SU-DHL-6 (cell line): ENCODE measurements around the gene USP6NL.

Source experiments
- H2AFZ ChIP-seq: fragments of 200-600 bp; sonication (generic); 2 replicates; pipeline ENCODE4 v1.6.1; 2014; ENCODE audit warnings: low read depth, mild to moderate bottlenecking, moderate library complexity, mixed read lengths, antibody characterized with exemption, low read length; ENCODE audit not compliant: severe bottlenecking
- H3F3A ChIP-seq: fragments of 200-600 bp; shearing (Covaris generic); 2 replicates; pipeline ENCODE4 v1.6.0; 2016; ENCODE audit warnings: antibody characterized with exemption, mild to moderate bottlenecking; ENCODE audit not compliant: insufficient read depth
- H3K27ac ChIP-seq: fragments of 200-600 bp; sonication (generic); 2 replicates; pipeline ENCODE4 v1.5.1; 2016; ENCODE audit warnings: low read depth, mild to moderate bottlenecking, low read length, moderate library complexity, mixed read lengths
- H3K27me3 ChIP-seq: fragments of 200-600 bp; sonication (generic), shearing (Covaris generic); 2 replicates; pipeline ENCODE4 v1.6.0; 2014; ENCODE audit warnings: mild to moderate bottlenecking, low read length
- H3K36me3 ChIP-seq: fragments of 200-600 bp; sonication (generic); 2 replicates; pipeline ENCODE4 v1.6.1; 2014; ENCODE audit warnings: mild to moderate bottlenecking, low read length, mixed read lengths
- H3K4me2 ChIP-seq: fragments of 300-600, 200-600 bp; shearing (Covaris generic), sonication (generic); 2 replicates; pipeline ENCODE4 v1.6.0; 2014; ENCODE audit warnings: low read length, low read depth, mild to moderate bottlenecking; ENCODE audit not compliant: poor library complexity, severe bottlenecking
- H3K4me3 ChIP-seq: fragments of 200-600 bp; sonication (generic); 2 replicates; pipeline ENCODE4 v1.5.1; 2014; ENCODE audit warnings: antibody characterized with exemption, low read length, mild to moderate bottlenecking, mixed read lengths; ENCODE audit not compliant: insufficient read depth, poor library complexity, severe bottlenecking
- H3K79me2 ChIP-seq: fragments of 200-600 bp; sonication (generic); 2 replicates; pipeline ENCODE4 v1.6.1; 2014; ENCODE audit warnings: mild to moderate bottlenecking, low read length, moderate library complexity; ENCODE audit not compliant: insufficient read depth
- H3K9ac ChIP-seq: fragments of 200-600 bp; sonication (generic); 2 replicates; pipeline ENCODE4 v1.7.0; 2014; ENCODE audit warnings: mild to moderate bottlenecking, low read length
- H3K9me2 ChIP-seq: fragments of 200-600 bp; sonication (generic); replicated peaks from 2 replicates; pipeline ENCODE4 v1.6.1; 2014; ENCODE audit warnings: low read length; ENCODE audit not compliant: insufficient read depth
- H3K9me3 ChIP-seq: fragments of 200-600 bp; sonication (generic); 2 replicates; pipeline ENCODE4 v1.6.1; 2014; ENCODE audit warnings: low read length, mixed read lengths; ENCODE audit not compliant: insufficient read depth
- H4K20me1 ChIP-seq: fragments of 200-600 bp; sonication (generic); 2 replicates; pipeline ENCODE4 v1.6.1; 2014; ENCODE audit warnings: low read depth, mild to moderate bottlenecking, antibody characterized with exemption, low read length, moderate library complexity, mixed read lengths
- EZH2phosphoT487 ChIP-seq: fragments of 200-600 bp; sonication (generic), shearing (Covaris generic); conservative IDR thresholded peaks from 2 replicates; pipeline ENCODE4 v1.6.1; 2018; ENCODE audit warnings: mild to moderate bottlenecking, antibody characterized with exemption, low read length, moderate library complexity, mixed read lengths
- TF ChIP-seq, protein P1 (sequence below): fragments of 200-600 bp; sonication (generic); IDR thresholded peaks from one replicate; pipeline ENCODE4 v1.5.1; 2017; ENCODE audit warnings: antibody characterized with exemption, mild to moderate bottlenecking, low read length, moderate library complexity; ENCODE audit not compliant: insufficient read depth, poor library complexity, severe bottlenecking

USP6NL gene

DNA sequence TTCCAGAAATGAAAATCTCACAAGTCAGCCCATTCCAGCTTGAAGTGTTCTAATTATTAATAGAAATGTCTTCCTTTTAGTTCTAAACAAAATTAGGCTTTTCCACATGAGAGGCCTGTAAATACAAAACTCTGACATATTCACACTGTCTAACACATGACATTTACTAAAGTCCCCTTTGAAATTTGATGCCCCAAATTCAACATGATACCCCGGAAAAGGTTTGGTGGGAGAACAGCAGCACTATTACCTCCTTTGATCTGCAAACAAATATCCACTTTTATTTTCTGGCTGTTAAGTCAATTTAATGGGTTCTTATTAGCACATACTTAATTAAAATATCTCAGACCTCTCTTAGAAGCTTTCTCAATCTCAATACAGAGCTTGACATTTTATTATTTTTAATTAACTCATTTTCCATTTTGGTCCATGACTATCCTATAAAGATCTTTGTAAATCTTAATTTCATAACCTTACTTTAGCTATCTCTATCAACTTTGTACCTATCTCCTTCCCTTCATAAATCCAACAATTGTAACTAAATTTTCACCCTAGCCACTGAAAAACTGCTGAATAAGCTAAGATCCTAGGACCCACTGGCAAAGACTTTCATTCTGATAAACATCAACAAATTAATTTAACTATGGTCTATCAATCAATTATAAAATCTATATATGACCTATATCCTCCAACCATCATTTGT lies 63.2 kb downstream of the USP6NL start:
- H3K27ac ChIP-seq = peak overlapping the region; percentile 32; the same call in 1 of the 2 replicates
- H3K27me3 ChIP-seq = no peaks in the 10 kb centered on the region
- no peaks in the 10 kb centered on the region for H3K36me3 ChIP-seq
- TF ChIP-seq, protein P1, sequence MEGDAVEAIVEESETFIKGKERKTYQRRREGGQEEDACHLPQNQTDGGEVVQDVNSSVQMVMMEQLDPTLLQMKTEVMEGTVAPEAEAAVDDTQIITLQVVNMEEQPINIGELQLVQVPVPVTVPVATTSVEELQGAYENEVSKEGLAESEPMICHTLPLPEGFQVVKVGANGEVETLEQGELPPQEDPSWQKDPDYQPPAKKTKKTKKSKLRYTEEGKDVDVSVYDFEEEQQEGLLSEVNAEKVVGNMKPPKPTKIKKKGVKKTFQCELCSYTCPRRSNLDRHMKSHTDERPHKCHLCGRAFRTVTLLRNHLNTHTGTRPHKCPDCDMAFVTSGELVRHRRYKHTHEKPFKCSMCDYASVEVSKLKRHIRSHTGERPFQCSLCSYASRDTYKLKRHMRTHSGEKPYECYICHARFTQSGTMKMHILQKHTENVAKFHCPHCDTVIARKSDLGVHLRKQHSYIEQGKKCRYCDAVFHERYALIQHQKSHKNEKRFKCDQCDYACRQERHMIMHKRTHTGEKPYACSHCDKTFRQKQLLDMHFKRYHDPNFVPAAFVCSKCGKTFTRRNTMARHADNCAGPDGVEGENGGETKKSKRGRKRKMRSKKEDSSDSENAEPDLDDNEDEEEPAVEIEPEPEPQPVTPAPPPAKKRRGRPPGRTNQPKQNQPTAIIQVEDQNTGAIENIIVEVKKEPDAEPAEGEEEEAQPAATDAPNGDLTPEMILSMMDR = no peak
- no peak for TF ChIP-seq EZH2phosphoT487
- H3K79me2 ChIP-seq = peaks cover 98% of the 10 kb centered on the region
- no peak overlapping the region for H3K9ac ChIP-seq
- H3K9me2 ChIP-seq = no peaks in the 10 kb centered on the region
- peaks cover 29% of the 10 kb centered on the region for H4K20me1 ChIP-seq
- no peak overlapping the region for H2AFZ ChIP-seq
- no peak overlapping the region for H3K4me2 ChIP-seq
- H3K4me3 ChIP-seq = no peak overlapping the region
- no peaks in the 10 kb centered on the region for H3K9me3 ChIP-seq
- H3F3A ChIP-seq = peaks cover 54% of the 10 kb centered on the region

DNA sequence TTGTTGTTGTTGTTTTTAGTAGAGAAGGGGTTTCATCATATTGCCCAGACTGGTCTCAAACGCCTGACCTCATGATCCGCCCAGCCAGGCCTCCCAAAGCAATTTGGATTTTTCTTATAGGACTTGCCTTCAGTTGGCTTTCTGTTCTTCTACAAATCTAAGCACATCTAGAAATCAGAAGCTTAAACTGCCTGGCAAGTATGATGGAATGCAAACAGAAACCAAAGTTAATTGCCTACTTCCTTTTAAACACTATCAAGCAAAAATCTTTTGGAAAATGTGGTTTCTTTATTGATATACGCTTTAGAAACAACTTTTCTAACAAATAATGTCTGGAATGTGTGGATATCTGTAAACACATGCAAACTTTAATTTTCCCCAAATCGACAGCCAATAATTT lies 64.9 kb downstream of the USP6NL start:
- peaks cover 34% of the 10 kb centered on the region for H4K20me1 ChIP-seq
- no peaks in the 10 kb centered on the region for H3K9me2 ChIP-seq
- H3K4me2 ChIP-seq = no peak overlapping the region
- H3F3A ChIP-seq = peaks cover 48% of the 10 kb centered on the region
- H3K36me3 ChIP-seq = no peaks in the 10 kb centered on the region; the same call in 1 of the 2 replicates
- TF ChIP-seq EZH2phosphoT487 = no peak
- TF ChIP-seq, protein P1 = no peak
- no peak overlapping the region for H3K4me3 ChIP-seq
- no peak overlapping the region for H3K27ac ChIP-seq
- no peak overlapping the region for H2AFZ ChIP-seq
- H3K9me3 ChIP-seq = no peaks in the 10 kb centered on the region
- H3K27me3 ChIP-seq = no peaks in the 10 kb centered on the region
- H3K9ac ChIP-seq = no peak overlapping the region
- peaks cover 98% of the 10 kb centered on the region for H3K79me2 ChIP-seq

DNA sequence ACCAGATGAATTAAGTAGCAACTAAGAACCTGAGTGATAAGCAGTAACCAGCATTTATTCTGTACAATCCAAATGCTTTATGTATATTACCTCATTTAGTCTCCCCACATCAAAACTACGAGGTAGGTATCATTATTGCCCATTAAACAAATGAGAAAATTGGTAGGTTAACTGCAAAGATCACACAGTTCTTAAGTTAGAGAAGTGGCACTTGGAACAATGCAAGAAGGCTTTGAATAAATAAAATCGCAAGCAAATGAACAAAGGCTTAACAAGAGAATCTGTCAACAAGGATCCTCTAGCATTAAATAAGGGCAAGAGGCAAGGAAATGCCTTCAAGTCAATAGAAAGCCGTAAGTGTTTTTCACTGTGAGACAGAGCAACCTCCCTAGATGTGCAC lies 70.2 kb downstream of the USP6NL start:
- Histone ChIP-seq H2AFZ (no peak overlapping the region), H3K79me2 (peaks cover 97% of the 10 kb centered on the region), H3F3A (peaks cover 27% of the 10 kb centered on the region), H4K20me1 (peaks cover 39% of the 10 kb centered on the region), H3K27me3 (no peaks in the 10 kb centered on the region), H3K27ac (no peak overlapping the region), H3K9me2 (no peaks in the 10 kb centered on the region), H3K4me3 (no peak overlapping the region), H3K4me2 (no peak overlapping the region), H3K36me3 (no peaks in the 10 kb centered on the region; the same call in 1 of the 2 replicates), H3K9me3 (no peaks in the 10 kb centered on the region), H3K9ac (no peak overlapping the region)
- TF ChIP-seq EZH2phosphoT487 = no peak
- TF ChIP-seq, protein P1 = no peak
